NCI-H69 (cell line): ENCODE measurements around the gene CNOT9.

Source experiments
- DNase-seq: peaks from one replicate; lab custom pipeline; 2025; lab: John Stamatoyannopoulos, UW

CNOT9 gene

DNA sequence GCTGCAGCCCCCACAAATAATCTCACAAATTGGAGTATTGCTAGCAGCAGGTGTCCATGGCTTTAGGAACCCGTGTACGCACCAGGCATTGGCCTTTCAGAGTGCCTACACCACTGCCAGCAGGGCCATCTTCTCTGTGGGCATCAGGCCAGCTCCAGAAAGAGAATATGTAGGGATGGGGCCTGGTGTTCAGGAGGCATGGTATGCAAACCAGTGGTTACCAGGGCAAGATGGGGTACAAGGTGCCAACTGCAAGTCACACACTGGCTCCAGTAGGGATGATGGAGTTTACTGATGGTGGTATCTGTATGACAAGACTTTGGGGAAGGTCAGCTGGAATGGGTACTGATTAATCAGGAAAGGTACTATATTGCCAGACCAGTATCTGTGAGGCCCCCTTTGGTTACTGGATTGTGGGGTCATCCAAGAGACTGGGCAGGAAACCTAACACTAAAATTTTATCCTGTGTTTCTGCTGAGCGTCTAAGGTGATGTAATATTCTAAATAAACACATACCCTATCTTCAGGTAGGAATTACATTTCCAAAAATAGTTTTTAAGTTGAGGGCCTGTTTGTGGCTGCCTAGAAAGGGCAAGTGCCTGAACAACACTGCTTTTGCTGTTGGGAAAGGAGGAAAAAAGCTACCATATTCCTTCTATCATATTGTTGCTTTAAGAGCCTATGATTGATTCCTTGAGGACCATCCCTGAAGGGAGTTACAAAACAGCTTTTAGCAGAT is 9.0 kb downstream of the CNOT9 start:
- peak; percentile 1 for DNase-seq

DNA sequence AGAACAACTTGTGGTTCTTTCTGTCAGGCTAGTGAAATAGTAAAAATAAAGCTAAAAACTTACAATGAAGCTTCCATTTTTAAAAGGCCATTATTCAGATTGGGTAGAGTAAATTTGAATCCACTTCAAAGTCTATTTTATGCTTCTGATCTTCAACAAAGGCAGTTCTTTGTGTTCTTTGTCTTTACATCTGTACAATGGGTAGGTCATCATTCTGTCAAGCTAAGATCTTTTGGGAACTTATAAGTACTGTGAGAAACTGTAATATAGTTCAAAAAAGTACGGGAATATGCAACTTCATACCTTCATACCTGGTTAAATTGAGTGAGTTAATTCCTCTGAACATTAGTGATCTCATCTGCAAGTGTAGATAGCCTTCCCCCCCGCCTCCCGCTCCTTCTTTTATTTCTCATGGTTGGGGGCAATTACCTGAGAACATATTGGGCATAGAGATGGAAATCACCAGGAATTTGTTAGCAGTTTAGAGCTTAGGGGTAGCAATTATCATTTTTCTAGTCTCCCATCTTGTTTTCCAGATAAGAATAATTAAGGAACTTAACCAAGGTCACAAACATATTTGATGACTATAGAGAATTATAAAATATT is 9.7 kb downstream of the CNOT9 start:
- no peak for DNase-seq

DNA sequence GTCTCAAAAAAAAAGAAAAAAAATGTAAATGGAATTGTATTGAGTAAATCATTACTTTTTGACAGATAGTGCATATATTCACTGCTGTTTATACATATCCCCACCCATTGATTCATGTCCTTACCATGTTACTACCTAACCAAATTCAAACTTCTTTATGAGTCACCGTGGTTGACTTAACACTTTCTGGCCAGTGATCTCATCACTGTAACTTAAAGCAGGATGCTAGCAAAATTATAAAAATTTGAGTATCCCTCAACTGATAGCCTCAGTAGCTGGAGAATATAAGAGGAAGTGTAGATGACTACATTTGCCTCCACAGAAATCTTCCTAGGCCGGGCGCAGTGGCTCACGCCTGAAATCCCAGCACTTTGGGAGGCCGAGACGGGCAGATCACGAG is 13.4 kb downstream of the CNOT9 start:
- DNase-seq: no peak

DNA sequence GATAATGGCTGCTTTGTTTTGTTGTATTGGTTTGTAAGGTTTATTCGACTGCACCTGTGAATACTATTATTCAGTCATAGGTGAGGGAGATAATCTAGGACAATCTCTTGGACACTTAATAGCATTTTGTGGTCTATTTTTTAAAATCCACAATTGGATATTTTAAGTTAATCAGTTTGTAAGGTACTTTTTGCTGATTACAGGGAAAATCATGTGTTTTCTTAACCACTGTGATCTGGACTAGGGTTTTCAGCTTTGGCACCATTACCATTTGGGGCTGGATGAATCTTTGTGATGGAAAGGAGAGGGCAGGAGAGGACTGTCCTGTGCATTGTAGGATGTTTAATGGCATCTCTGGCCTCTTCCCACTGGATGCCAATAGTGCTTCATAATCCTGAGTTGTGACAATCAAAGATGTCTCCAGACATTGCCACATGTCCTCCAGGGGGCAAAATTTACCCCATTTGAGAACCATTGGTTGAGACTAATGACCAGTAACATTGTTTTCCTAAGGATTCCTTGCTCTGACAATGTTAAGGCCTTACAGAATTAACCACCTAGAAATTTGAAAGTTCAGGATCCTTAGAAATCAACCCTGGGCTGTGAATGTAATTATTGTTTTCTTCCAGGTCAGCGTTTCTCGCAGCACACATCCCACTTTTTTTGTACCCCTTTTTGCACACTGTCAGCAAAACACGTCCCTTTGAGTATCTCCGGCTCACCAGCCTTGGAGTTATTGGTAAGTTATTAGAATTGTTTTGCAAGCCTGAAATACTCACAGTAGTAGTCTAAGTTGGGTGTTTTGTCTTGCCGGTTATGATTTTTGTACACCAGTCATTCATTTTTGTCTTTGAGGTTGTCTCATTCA is 15.6 kb downstream of the CNOT9 start:
- DNase-seq: peak; percentile 0

DNA sequence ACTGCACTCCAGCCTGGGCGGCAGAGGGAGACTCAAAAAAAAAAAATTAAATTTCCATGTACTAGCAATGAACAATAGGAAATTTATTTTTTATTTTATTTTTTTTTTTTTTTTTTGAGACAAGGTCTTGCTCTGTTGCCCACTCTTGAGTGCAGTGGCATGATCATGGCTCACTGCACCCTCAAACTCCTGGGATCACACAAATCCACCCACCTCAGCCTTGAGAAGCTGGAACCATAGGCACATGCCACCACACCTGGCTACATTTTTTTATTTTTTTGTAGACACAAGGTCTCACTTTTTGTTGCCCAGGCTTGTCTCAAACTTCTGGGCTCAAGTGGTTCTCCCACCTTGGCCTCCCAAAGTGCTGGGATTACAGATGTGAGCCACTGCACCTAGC is 16.9 kb downstream of the CNOT9 start:
- DNase-seq: no peak

DNA sequence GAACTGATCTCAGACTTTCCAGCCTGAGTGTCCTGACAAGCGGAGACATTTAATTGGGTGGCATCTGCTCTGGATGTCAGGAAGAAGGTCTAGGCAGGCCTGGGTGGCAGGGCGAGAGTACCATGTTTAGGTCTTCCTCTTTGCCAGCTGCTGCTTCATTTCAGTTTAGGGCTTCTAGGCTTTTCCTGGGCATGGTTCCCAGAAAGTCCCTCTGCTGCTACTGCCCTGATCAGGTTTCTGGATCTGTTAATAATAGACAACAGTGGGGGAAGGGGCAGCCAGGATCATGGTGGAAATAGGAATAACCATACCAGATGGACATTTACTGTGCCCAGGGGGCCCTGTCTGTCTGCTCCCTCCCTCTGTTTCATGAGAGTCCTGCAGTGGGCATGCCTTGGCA is 36.8 kb downstream of the CNOT9 start:
- DNase-seq: peak; percentile 91

DNA sequence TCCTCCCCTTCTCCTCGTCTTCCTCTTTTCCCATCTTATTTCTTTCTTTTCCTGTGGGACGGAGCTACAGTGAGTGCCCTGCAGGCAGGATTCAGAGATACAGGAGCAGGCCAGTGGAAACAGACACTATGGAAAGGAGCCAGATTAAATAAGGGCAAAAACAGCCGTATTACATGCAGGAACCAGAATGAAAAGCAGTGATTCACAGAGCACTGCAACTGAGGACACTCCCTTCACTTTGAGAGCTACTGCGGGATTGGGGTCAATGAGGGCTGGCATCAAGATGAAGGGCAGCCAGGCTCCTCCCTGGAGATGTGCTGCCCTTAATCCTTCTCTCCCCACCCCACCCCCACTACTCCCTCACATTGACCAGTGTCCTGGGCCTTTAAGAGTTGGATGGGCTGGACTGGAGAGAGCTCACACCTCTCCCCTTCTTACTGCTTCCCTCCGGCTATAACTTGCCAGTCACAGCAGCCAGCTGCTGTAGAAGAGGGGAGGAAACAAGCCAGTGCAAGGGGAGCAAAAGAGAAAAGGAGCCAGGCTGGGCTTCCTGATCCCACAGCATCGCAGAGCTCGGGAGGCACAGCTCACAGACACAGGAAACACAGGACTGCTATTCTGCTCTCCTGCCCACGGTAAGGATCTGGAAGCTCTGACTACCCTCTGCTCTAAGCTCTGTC is 38.9 kb downstream of the CNOT9 start, which contains the start of gene PLCD4:
Gene PLCD4, plus strand, starts transcription at position 464 of the 680 bp plus-strand sequence. CDS start 7,841 bp downstream, outside the sequence.
- DNase-seq: peak; percentile 85

DNA sequence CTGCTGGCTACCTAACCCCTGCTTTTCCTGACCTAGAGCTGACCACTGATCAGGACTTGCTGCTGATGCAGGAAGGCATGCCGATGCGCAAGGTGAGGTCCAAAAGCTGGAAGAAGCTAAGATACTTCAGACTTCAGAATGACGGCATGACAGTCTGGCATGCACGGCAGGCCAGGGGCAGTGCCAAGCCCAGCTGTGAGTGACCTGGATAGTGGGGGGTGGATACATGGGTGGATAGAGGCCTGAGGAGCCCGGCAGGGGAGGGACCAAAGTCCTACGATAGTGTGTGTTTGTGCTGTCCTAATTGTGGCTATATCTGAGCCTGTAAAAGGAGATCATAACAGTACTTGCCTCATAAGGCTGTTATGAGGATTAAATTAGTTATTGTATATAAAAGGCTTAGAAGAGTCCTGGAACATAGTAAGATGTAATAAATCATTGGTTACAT is 47.3 kb downstream of the CNOT9 start:
- no peak for DNase-seq

DNA sequence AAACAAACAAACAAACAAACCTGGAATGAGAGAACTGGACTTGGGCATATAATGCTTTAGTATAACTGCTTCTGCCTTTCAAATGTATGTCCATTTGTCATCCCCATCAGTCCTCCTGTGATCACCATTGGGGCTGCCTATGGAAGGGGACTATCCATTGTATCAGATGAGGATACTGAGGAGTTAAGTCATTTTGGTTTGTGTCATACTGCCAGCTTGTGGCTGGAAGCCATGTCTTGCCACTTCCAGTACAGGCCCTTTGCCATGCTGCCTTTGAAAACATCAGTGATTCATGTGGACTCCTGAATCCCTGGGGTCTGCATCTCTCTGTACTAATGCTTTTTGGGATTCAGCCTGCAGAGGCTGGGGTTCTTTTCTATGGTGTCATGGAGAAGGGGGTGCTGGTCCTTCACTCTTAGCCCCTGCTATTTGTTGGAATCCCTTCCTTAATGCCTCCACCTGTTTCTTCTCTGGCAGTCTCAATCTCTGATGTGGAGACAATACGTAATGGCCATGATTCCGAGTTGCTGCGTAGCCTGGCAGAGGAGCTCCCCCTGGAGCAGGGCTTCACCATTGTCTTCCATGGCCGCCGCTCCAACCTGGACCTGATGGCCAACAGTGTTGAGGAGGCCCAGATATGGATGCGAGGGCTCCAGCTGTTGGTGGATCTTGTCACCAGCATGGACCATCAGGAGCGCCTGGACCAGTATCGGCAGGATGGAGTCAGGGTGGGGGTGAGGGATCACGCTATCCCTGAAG is 49.6 kb downstream of the CNOT9 start:
- peak; percentile 44 for DNase-seq

DNA sequence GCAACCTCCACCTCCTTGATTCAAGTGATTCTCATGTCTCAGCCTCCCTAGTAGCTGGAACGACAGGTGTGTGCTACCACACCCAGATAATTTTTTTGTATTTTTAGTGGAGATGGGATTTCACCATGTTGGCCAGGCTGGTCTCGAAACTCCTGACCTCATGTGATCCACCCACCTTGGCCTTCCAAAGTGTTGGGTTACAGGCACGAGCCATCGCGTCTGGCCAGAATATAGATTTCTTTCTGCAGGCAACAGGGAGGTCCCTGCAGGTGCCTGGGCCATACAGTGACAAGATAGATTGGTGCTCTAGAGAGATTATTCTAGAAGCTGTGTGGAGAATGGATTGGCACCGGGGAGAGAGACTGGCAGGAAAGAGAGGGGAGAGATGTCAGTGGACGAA is 52.4 kb downstream of the CNOT9 start:
- no peak for DNase-seq

DNA sequence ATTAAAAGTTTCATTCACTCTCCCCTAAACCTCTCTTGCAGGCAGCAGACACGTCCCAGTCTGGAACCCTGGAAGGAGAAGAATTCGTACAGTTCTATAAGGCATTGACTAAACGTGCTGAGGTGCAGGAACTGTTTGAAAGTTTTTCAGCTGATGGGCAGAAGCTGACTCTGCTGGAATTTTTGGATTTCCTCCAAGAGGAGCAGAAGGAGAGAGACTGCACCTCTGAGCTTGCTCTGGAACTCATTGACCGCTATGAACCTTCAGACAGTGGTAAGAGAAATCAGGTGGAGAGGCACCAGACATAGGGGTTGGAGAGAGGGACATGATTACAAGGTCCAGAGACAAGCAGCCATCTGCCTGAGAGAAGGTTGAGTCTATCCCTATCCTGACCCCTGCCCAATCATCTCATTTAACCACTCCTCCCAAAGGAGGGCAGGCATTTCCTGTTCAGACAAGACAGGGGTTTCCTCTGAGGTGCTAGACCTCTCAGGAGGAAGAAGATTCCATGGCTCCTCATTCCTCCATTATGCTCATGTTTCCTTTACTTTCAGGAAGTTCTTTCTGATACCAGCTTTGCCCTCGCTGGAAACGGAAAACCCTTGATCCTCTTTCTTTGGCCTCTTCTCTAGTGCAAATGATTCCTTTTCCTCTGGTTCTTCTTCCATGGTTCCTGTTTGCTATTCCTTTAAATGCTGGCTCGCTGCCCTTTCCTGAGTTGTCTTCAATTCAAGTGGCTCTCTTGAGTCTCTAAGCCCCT is 54.1 kb downstream of the CNOT9 start:
- DNase-seq: no peak

DNA sequence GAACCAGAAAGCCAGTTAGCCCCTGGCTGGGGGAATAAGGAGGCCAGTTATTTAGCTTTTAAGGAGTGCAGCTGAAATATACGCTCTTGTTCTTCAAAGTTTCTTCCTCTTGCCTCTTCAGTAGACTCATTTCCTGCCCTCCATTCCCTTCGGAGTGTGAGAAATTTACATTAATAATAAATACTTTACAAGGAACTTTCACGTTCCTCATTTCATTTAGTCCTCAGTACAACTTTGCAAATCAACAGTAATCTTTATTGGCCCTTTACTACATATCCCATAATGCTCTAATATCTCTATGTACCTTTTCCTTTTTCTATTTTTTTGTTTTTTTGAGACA is 54.7 kb downstream of the CNOT9 start:
- DNase-seq: no peak

DNA sequence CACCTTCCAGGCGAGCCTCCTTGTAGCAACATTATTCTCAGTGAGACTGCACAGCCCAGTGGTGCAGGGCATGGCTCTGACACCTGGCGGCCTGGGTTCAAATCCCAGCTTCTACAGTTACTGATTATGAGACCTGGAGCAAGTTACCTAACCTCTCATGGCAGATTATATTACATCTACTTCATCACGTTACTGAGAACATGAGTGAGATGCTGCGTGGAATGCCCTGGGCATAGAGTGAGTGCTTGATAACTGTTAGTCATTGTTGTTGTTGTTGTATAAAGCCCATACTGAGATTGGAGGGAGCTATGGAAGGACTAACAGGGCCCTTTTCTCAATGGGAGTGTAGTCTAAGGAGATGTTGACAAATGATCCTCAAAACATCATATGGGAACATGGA is 57.7 kb downstream of the CNOT9 start:
- no peak for DNase-seq

DNA sequence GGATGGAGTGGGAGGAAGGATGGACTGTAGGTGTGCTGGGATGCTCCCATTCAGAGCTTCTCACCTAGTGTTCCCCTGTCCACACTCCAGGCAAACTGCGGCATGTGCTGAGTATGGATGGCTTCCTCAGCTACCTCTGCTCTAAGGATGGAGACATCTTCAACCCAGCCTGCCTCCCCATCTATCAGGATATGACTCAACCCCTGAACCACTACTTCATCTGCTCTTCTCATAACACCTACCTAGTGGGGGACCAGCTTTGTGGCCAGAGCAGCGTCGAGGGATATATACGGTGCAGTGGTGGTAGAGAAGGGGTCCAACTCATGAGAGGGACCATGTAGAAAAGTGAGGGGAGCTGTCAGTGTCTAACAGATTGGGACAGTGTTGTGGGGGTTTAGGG is 59.3 kb downstream of the CNOT9 start:
- no peak for DNase-seq

DNA sequence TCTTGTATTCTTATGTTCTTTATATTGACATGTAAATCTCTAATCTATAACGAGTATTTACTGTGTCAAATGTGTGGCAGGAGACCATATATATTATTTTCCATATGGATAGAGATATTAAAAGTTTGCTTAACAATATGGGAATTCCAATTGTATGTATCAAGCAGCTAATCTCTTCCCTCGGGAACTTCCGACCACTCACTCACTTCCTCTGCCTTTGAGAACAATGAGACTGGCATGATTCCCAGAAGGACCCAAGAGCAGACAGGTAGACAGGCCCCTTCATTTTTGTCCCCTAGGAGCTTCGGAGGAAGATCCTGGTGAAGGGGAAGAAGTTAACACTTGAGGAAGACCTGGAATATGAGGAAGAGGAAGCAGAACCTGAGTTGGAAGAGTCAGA is 63.2 kb downstream of the CNOT9 start:
- peak; percentile 19 for DNase-seq

DNA sequence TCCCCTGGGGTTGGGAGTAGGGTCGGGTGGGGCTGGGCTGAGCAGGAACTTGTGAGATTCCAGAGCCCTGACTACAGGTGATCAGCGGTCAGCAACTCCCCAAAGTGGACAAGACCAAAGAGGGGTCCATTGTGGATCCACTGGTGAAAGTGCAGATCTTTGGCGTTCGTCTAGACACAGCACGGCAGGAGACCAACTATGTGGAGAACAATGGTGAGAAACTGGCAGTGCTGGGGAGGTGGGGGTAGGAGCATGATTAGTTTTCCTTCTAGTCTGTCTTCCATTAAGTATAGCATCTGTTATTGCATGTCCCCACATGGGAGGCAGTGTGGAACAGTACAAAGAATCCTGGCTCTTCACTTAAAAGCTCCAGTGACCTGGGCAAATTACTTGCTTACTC is 67.1 kb downstream of the CNOT9 start:
- DNase-seq: no peak

DNA sequence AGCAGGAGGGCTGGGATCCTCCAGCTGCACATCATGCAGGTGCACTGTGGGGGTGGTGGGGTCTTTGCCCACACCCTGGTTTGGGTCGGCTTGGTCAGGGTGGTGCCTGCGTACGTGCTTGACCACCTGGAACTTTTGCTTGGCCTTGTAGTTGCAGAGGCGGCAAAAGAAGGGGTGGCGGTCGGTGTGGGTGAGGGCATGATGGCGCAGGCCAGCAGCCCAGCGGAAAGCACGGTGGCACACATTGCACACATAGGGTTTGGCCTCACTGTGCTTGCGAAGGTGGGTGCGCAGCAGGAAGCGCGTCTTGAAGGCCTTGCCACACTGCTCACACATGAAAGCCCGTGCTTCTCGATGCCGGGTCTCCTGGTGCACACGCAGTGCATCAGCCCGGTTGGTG is 69.7 kb downstream of the CNOT9 start:
- DNase-seq: no peak

DNA sequence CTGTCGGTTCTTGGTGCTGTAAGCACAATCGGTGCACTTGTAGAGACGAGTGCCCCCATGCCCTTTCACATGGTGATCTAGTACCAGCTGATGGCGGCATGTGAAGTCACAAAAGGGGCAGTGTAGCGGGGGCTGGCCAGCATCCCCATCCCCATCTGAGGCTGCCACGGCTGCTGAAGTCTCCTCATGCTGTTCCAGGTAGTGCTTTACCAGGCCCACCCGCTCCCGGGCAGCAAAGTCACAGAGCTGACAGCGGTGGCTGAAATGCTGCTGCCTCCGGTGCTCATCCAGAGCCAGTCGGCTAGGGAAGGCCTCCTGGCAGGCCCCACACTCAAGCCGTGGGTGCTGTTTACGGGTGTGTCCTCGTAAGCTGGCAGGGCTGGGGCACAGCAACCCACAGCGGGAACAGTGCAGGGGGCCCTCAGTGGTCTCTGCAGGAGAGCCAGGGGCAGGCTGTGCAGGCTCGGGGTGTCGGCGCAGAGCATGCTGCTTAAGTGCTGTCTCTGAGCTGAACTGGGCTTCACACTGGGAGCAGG is 73.5 kb downstream of the CNOT9 start:
- no peak for DNase-seq

DNA sequence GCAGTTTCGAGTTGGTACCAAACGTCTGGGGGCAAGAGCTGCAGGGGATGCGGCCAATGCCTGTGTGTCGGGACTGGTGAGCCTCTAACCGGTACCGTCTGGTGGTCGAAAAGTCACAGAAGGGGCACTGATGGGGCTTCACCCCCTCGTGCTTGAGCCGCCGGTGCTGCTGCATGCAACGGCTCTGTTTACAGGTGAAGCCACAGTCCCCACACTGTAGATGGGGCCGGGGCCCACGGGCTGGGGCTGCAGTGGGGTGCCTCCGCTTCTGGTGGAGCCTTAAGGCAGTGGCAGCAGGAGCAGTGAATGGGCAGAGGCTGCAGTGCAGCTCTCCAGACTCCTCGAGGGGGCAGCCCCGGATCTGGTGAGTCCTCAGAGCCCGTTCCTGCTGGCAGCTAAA is 74.1 kb downstream of the CNOT9 start:
- no peak for DNase-seq

DNA sequence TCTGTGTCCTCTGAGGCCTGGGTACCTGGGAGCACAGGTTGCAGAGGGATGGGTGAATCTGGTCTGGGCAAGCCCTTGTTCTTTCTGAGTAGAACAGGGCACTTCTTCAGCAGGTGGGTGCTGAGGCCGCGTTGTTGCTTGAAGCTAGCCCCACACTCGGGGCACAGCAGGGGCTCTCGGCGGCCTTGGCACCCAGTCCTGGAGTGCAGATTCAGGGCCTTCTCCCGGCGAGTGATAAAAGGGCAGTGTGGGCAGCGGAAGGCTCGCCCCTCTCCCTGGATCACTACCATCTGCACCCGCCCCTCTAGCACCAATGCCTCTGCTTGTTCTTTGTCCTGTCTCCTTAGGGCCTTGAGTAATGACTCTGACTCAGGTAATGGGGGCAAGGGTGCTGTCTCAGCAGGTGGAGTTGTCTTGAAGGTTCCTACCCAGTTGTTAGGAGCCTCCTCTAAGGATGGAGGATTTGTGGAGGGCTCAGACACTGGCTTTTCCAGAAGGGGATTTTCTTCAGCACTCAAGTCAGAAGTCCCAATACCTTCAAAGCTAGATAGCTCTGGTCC is 75.2 kb downstream of the CNOT9 start:
- no peak for DNase-seq
